ENCODE measurements around the gene C5.

C5 gene

DNA sequence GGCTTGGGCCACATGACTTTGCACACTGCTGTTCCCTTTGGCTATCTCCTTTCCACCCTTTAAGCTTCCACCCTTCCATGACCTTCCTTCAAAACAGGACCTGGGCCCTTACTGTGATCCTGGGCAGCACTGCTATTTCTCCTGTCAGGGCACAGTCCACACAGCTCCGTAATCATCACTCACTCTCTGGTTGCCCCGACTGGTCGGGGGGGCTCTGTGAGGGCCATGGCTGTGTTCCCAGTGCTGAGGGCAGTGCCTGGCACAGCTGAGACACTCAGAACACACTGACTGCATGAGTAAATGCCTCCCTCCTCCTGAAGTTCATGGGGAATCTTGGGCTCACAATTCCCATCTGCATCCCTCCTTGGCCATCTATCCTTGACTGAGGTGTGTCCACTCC, 135.7 kb downstream of the C5 start:
- no peak overlapping the region for H3K27ac ChIP-seq (ENCODE audit: low read depth, low read length)
- no peak overlapping the region for H3K18ac ChIP-seq (ENCODE audit: low read length)
- H2BK5ac ChIP-seq (ENCODE audit: low read depth, low read length, poor library complexity) = no peak overlapping the region
- no peak overlapping the region for H3K4me2 ChIP-seq (ENCODE audit: low read length)
- H3K27me3 ChIP-seq (ENCODE audit: insufficient read depth, low read length) = no peaks in the 10 kb centered on the region
- H3K4me1 ChIP-seq (ENCODE audit: control insufficient read depth in 1 of 2, insufficient read depth in 2 of 2, low read length in 2 of 2) = peaks cover 7 to 8% of the 10 kb centered on the region in 2 experiments
- H3K4me3 ChIP-seq (ENCODE audit: low read depth, low read length) = no peak overlapping the region
- no peak overlapping the region for H2BK12ac ChIP-seq (ENCODE audit: low read length)
- H2AFZ ChIP-seq (ENCODE audit: insufficient read depth, low read length, poor library complexity) = no peak overlapping the region
- H4K12ac ChIP-seq (ENCODE audit: low read depth, low read length) = no peak overlapping the region
- no peaks in the 10 kb centered on the region for H3K36me3 ChIP-seq (ENCODE audit: control insufficient read depth in 1 of 2, insufficient read depth in 2 of 2, low read length in 2 of 2)
- H2BK120ac ChIP-seq (ENCODE audit: insufficient read depth, low read length, poor library complexity) = no peak overlapping the region
- no peaks in the 10 kb centered on the region for H3K79me1 ChIP-seq (ENCODE audit: low read length)
- no peak overlapping the region for H3K9ac ChIP-seq (ENCODE audit: low read length)
- peaks cover 2% of the 10 kb centered on the region for H3K9me3 ChIP-seq (ENCODE audit: insufficient read depth, low read depth, low read length)
- no peak overlapping the region for H4K91ac ChIP-seq (ENCODE audit: low read depth, low read length)
- H3K14ac ChIP-seq (ENCODE audit: low read length) = no peak overlapping the region
- no peaks in the 10 kb centered on the region for H3K79me2 ChIP-seq (ENCODE audit: control insufficient read depth, insufficient read depth, low read length, poor library complexity)
- no peak overlapping the region for H3K4ac ChIP-seq (ENCODE audit: low read depth, low read length)
- no CpG with 5 or more reads among the region's 3 CpGs for WGBS (ENCODE audit: extremely low coverage, insufficient coverage, insufficient read length)
- H2AK5ac ChIP-seq (ENCODE audit: low read length) = no peak overlapping the region
- no peak overlapping the region for H3K23ac ChIP-seq (ENCODE audit: low read length)
- H4K8ac ChIP-seq (ENCODE audit: low read depth, low read length) = no peak overlapping the region
- DNase-seq = no peak

DNA sequence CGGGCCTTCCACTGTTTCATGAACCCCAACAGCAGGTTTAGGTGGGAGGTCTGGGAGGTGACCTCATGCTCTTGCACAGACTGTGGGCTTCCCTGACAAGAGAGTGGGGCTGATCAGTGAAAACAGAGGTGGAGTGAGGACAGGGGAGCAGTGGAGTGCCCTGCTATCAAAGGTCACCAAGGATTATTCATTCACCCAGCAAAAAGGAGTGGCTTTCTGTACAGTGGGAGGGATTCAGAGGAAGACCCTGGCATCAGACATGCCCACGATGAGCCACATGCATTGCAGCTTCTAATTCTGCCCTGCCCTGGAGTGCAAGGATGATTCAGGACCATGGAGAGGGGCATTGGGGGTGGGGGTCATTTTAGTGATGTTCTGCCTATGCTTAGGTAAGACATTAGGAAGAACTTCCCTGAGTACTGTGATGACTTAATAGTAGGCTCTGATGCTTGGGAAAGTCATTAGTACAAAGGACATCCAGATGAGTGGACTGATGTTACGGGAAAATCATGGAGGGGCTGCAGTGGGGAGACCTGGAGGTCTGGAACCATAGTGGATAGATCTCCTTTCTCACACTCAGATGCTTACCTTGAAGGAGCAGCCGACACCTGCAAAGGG, 136.3 kb downstream of the C5 start:
- H4K8ac ChIP-seq (ENCODE audit: low read depth, low read length) = no peak overlapping the region
- no peaks in the 10 kb centered on the region for H3K79me1 ChIP-seq (ENCODE audit: low read length)
- H2BK120ac ChIP-seq (ENCODE audit: insufficient read depth, low read length, poor library complexity) = no peak overlapping the region
- no peak overlapping the region for H2AFZ ChIP-seq (ENCODE audit: insufficient read depth, low read length, poor library complexity)
- no peak overlapping the region for H4K91ac ChIP-seq (ENCODE audit: low read depth, low read length)
- no peak overlapping the region for H3K9ac ChIP-seq (ENCODE audit: low read length)
- no peaks in the 10 kb centered on the region for H3K79me2 ChIP-seq (ENCODE audit: control insufficient read depth, insufficient read depth, low read length, poor library complexity)
- no peak overlapping the region for H2BK5ac ChIP-seq (ENCODE audit: low read depth, low read length, poor library complexity)
- no peak overlapping the region for H3K4ac ChIP-seq (ENCODE audit: low read depth, low read length)
- no peak overlapping the region for H2AK5ac ChIP-seq (ENCODE audit: low read length)
- H3K27ac ChIP-seq (ENCODE audit: low read depth, low read length) = no peak overlapping the region
- no peak overlapping the region for H3K4me2 ChIP-seq (ENCODE audit: low read length)
- peaks cover 4% of the 10 kb centered on the region for H3K9me3 ChIP-seq (ENCODE audit: insufficient read depth, low read depth, low read length)
- no peak overlapping the region for H2BK12ac ChIP-seq (ENCODE audit: low read length)
- no peak overlapping the region for H4K12ac ChIP-seq (ENCODE audit: low read depth, low read length)
- H3K18ac ChIP-seq (ENCODE audit: low read length) = no peak overlapping the region
- no peak overlapping the region for H3K14ac ChIP-seq (ENCODE audit: low read length)
- no peak overlapping the region for H3K4me3 ChIP-seq (ENCODE audit: low read depth, low read length)
- WGBS (ENCODE audit: extremely low coverage, insufficient coverage, insufficient read length) = no CpG with 5 or more reads among the region's 4 CpGs
- H3K23ac ChIP-seq (ENCODE audit: low read length) = no peak overlapping the region
- no peak for DNase-seq
- H3K4me1 ChIP-seq (ENCODE audit: control insufficient read depth in 1 of 2, insufficient read depth in 2 of 2, low read length in 2 of 2) = peaks cover 3% of the 10 kb centered on the region in 2 experiments
- no peaks in the 10 kb centered on the region for H3K27me3 ChIP-seq (ENCODE audit: insufficient read depth, low read length)
- H3K36me3 ChIP-seq (ENCODE audit: control insufficient read depth in 1 of 2, insufficient read depth in 2 of 2, low read length in 2 of 2) = no peaks in the 10 kb centered on the region

- Histone ChIP-seq H3K4me1 (ENCODE audit: control insufficient read depth in 1 of 2, insufficient read depth in 2 of 2, low read length in 2 of 2) (no peaks in the 10 kb centered on the region), H3K4me2 (ENCODE audit: low read length) (no peak overlapping the region), H2BK120ac (ENCODE audit: insufficient read depth, low read length, poor library complexity) (no peak overlapping the region), H3K18ac (ENCODE audit: low read length) (no peak overlapping the region), H3K27me3 (ENCODE audit: insufficient read depth, low read length) (no peaks in the 10 kb centered on the region), H2BK5ac (ENCODE audit: low read depth, low read length, poor library complexity) (no peak overlapping the region), H3K4me3 (ENCODE audit: low read depth, low read length) (no peak overlapping the region), H2AFZ (ENCODE audit: insufficient read depth, low read length, poor library complexity) (no peak overlapping the region), H3K79me2 (ENCODE audit: control insufficient read depth, insufficient read depth, low read length, poor library complexity) (no peaks in the 10 kb centered on the region), H3K27ac (ENCODE audit: low read depth, low read length) (no peak overlapping the region), H2BK12ac (ENCODE audit: low read length) (no peak overlapping the region), H3K79me1 (ENCODE audit: low read length) (no peaks in the 10 kb centered on the region), H3K9ac (ENCODE audit: low read length) (no peak overlapping the region), H4K91ac (ENCODE audit: low read depth, low read length) (no peak overlapping the region), H4K8ac (ENCODE audit: low read depth, low read length) (no peak overlapping the region), H3K4ac (ENCODE audit: low read depth, low read length) (no peak overlapping the region), H3K36me3 (ENCODE audit: control insufficient read depth in 1 of 2, insufficient read depth in 2 of 2, low read length in 2 of 2) (no peaks in the 10 kb centered on the region), H3K14ac (ENCODE audit: low read length) (no peak overlapping the region), H2AK5ac (ENCODE audit: low read length) (no peak overlapping the region), H3K23ac (ENCODE audit: low read length) (no peak overlapping the region), H4K12ac (ENCODE audit: low read depth, low read length) (no peak overlapping the region), H3K9me3 (ENCODE audit: insufficient read depth, low read depth, low read length) (peaks cover 4% of the 10 kb centered on the region)
- WGBS (ENCODE audit: extremely low coverage, insufficient coverage, insufficient read length) = no CpG with 5 or more reads among the region's 13 CpGs
- DNase-seq = no peak
Observed at GRCh38 chr9:120912958-120913646, 137.0 kb downstream of the C5 start.

GRCh38 chr9:120911295-120911837, 138.7 kb downstream of the C5 start:
- no peak for DNase-seq
- H2BK120ac ChIP-seq (ENCODE audit: insufficient read depth, low read length, poor library complexity) = no peak overlapping the region
- no peak overlapping the region for H3K9ac ChIP-seq (ENCODE audit: low read length)
- H4K8ac ChIP-seq (ENCODE audit: low read depth, low read length) = no peak overlapping the region
- H3K4me3 ChIP-seq (ENCODE audit: low read depth, low read length) = no peak overlapping the region
- no peaks in the 10 kb centered on the region for H3K36me3 ChIP-seq (ENCODE audit: control insufficient read depth in 1 of 2, insufficient read depth in 2 of 2, low read length in 2 of 2)
- H3K27me3 ChIP-seq (ENCODE audit: insufficient read depth, low read length) = no peaks in the 10 kb centered on the region
- no peak overlapping the region for H3K18ac ChIP-seq (ENCODE audit: low read length)
- H3K14ac ChIP-seq (ENCODE audit: low read length) = no peak overlapping the region
- H2AFZ ChIP-seq (ENCODE audit: insufficient read depth, low read length, poor library complexity) = no peak overlapping the region
- H2BK5ac ChIP-seq (ENCODE audit: low read depth, low read length, poor library complexity) = no peak overlapping the region
- H3K4me1 ChIP-seq (ENCODE audit: control insufficient read depth in 1 of 2, insufficient read depth in 2 of 2, low read length in 2 of 2) = no peaks in the 10 kb centered on the region
- no peak overlapping the region for H3K4ac ChIP-seq (ENCODE audit: low read depth, low read length)
- H4K91ac ChIP-seq (ENCODE audit: low read depth, low read length) = no peak overlapping the region
- H3K79me1 ChIP-seq (ENCODE audit: low read length) = no peaks in the 10 kb centered on the region
- H4K12ac ChIP-seq (ENCODE audit: low read depth, low read length) = no peak overlapping the region
- no peak overlapping the region for H2BK12ac ChIP-seq (ENCODE audit: low read length)
- H2AK5ac ChIP-seq (ENCODE audit: low read length) = no peak overlapping the region
- no peaks in the 10 kb centered on the region for H3K79me2 ChIP-seq (ENCODE audit: control insufficient read depth, insufficient read depth, low read length, poor library complexity)
- H3K27ac ChIP-seq (ENCODE audit: low read depth, low read length) = no peak overlapping the region
- H3K23ac ChIP-seq (ENCODE audit: low read length) = no peak overlapping the region
- H3K9me3 ChIP-seq (ENCODE audit: insufficient read depth, low read depth, low read length) = peaks cover 3% of the 10 kb centered on the region
- no CpG with 5 or more reads among the region's 9 CpGs for WGBS (ENCODE audit: extremely low coverage, insufficient coverage, insufficient read length)
- H3K4me2 ChIP-seq (ENCODE audit: low read length) = no peak overlapping the region

Measured in trophoblast cell (in vitro differentiated cells and primary cell).